Left cardiac atrium (tissue), 4 donors: ENCODE measurements around the gene IFFO2. TPM values are rescaled to one million over a fixed set of nuclear protein-coding genes. Genes with fewer than 3 reads are reported as not detected.

Source experiments
- ATAC-seq, 2 donors: fragments of 200-7000 bp; cut with Tn5 transposase; one replicate each; pipeline ENCODE4 v1.9.1; 2020; ENCODE audit warnings: mild to moderate bottlenecking in 2 of 2, moderate library complexity in 2 of 2
- DNase-seq: peaks from one replicate; pipeline ENCODE4 v3.0.0-alpha.2; 2020
- intact Hi-C, 2 donors: fragments of 100-400 bp; cut with DNase I; formaldehyde crosslinking; loops; one replicate each; pipeline versions ENCODE4 v1.14.1 to v1.15.1; 2022 to 2023
- total RNA-seq, 2 donors: library from RNA; stranded (reverse); fragmentation: NEBNext Ultra II Directional; extraction: Animal tissue kit (Norgen Biotek cat#: 25700); gene quantifications; one replicate each; pipeline ENCODE4 v1.2.1, GENCODE V29; 2021
- donor health status: DM: no; HTN: yes; CAD: no.
- donor health status: DM: no; HTN: yes; CAD: no; lungs with severe emphysema.
- donor health status: DM: yes; HTN: yes; CAD: no.
- donor health status: Dilated cardiomyopathy.

Gene IFFO2
- total RNA-seq, 2 donors from 2014 or later = 3.4 to 6.4 TPM

- intact Hi-C loops = no loop called here
- peak; percentile 48 for DNase-seq
- peak; percentile 33 to 40 for ATAC-seq
Observed at GRCh38 chr1:18941221-18942141, 15.0 kb downstream of the IFFO2 start.

- intact Hi-C loops = no loop called here
Observed at GRCh38 chr1:18940303-18941020, 16.0 kb downstream of the IFFO2 start.

GRCh38 chr1:18939398-18940302, 16.8 kb downstream of the IFFO2 start:
- intact Hi-C loops = no loop called here
- ATAC-seq = no peak
- DNase-seq = no peak

More at GRCh38 chr1:18940303-18941020, 16.0 kb downstream of the IFFO2 start:
- no peak for ATAC-seq
- no peak for DNase-seq

- intact Hi-C loops = no loop called here
- ATAC-seq = no peak
- peak; percentile 19 for DNase-seq
Observed at GRCh38 chr1:18938707-18939070, 17.8 kb downstream of the IFFO2 start.

GRCh38 chr1:18938008-18938706, 18.3 kb downstream of the IFFO2 start:
- intact Hi-C loops = no loop called here
- DNase-seq (peak; percentile 27), ATAC-seq (peak in 1 of 2 donors; percentile 16)

- ATAC-seq (no peak), DNase-seq (no peak)
- intact Hi-C loops = no loop called here
Observed at GRCh38 chr1:18937539-18937938, 18.9 kb downstream of the IFFO2 start.

GRCh38 chr1:18936814-18937481, 19.5 kb downstream of the IFFO2 start:
- intact Hi-C loops = no loop called here
- ATAC-seq (no peak), DNase-seq (no peak)

- DNase-seq (no peak), ATAC-seq (no peak)
- intact Hi-C loops = no loop called here
Observed at GRCh38 chr1:18936471-18936813, 20.0 kb downstream of the IFFO2 start.

GRCh38 chr1:18934205-18935000, 22.1 kb downstream of the IFFO2 start:
- intact Hi-C loops = no loop called here
- ATAC-seq (no peak), DNase-seq (no peak)

- intact Hi-C loops = no loop called here
- no peak for DNase-seq
Observed at GRCh38 chr1:18932879-18933278, 23.6 kb downstream of the IFFO2 start.

GRCh38 chr1:18932387-18932786, 24.1 kb downstream of the IFFO2 start:
- ATAC-seq (no peak), DNase-seq (no peak)
- intact Hi-C loops = no loop called here

More at GRCh38 chr1:18932879-18933278, 23.6 kb downstream of the IFFO2 start:
- ATAC-seq = no peak

GRCh38 chr1:18931730-18932129, 24.7 kb downstream of the IFFO2 start:
- intact Hi-C loops = no loop called here
- DNase-seq = no peak
- ATAC-seq = no peak

- no peak for ATAC-seq
- intact Hi-C loops = no loop called here
- DNase-seq = peak; percentile 24
Observed at GRCh38 chr1:18929686-18930085, 26.8 kb downstream of the IFFO2 start.

GRCh38 chr1:18928985-18929384, 27.5 kb downstream of the IFFO2 start:
- intact Hi-C loops = no loop called here
- no peak for DNase-seq
- no peak for ATAC-seq

GRCh38 chr1:18928406-18928805, 28.1 kb downstream of the IFFO2 start:
- intact Hi-C loops = no loop called here
- DNase-seq = no peak
- ATAC-seq = no peak

- intact Hi-C loops = no loop called here
- DNase-seq (peak; percentile 21), ATAC-seq (no peak)
Observed at GRCh38 chr1:18927654-18928272, 28.7 kb downstream of the IFFO2 start.

- no peak for DNase-seq
- intact Hi-C loops = no loop called here
- no peak for ATAC-seq
Observed at GRCh38 chr1:18927082-18927653, 29.3 kb downstream of the IFFO2 start.
